Measurements from ENCODE around the gene BEST2.

GRCh38 chr19:12766051-12766521 lies 14.5 kb downstream of the BEST2 start:
- TF ChIP-seq POLR2A (IDR thresholded peaks at IDR 0.05; ENCODE audit: low read length), result no peak
- TF ChIP-seq GATA1 (IDR thresholded peaks at IDR 0.05; ENCODE audit: low read depth, low read length), result no peak

Data from erythroblast (primary cell).